B cell (primary cell): ENCODE results near the gene HOXC6.

Experiments
- CTCF ChIP-seq: fragments of 200-600 bp; IDR thresholded peaks from one replicate; pipeline ENCODE4 v1.8.0; 2022; ENCODE audit warnings: antibody characterized with exemption, mild to moderate bottlenecking
- EZH2 ChIP-seq: IDR thresholded peaks from 2 replicates; pipeline ENCODE4 v1.6.1; 2012; ENCODE audit warnings: borderline replicate concordance, low read depth, mild to moderate bottlenecking, moderate library complexity, low read length; ENCODE audit not compliant: insufficient read depth, poor library complexity, severe bottlenecking

DNA sequence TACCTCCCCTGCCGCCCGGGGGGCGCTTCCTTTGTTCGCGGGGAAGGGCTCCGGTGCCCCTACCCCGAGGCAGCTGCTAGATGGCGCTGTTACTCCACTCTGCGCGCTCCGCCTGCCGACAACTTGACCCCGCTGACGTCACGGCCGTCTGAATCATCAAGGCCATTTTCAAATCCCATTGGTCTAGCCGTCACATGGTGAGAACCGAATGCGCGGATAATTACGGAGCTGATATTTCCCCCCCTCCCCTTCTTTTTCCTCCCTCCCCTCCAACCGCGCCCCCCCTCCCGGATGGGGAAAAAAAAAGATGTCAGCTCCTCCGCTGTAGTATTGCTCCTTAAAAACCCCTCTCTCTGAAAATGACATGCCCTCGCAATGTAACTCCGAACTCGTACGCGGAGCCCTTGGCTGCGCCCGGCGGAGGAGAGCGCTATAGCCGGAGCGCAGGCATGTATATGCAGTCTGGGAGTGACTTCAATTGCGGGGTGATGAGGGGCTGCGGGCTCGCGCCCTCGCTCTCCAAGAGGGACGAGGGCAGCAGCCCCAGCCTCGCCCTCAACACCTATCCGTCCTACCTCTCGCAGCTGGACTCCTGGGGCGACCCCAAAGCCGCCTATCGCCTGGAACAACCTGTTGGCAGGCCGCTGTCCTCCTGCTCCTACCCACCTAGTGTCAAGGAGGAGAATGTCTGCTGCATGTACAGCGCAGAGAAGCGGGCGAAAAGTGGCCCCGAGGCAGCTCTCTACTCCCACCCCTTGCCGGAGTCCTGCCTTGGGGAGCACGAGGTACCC, 43.1 kb upstream of the HOXC6 start, which contains the start of gene HOXC10:
- TF ChIP-seq CTCF (peak; percentile 24), EZH2 (no peak)
